HG02588 (cell line): ENCODE results near the gene SLC6A12.
"Not testable (repeated sequence)": the region's sequence is repeated elsewhere in the genome, so short reads cannot be mapped to it uniquely, and the experiment has no call there.

Experiments used
- ATAC-seq: cut with Tn5 transposase; IDR thresholded peaks from one replicate; pipeline ENCODE4 v1.9.1; 2021; ENCODE audit warnings: mild to moderate bottlenecking, moderate library complexity; ENCODE audit not compliant: unreplicated experiment

Gene SLC6A12

DNA sequence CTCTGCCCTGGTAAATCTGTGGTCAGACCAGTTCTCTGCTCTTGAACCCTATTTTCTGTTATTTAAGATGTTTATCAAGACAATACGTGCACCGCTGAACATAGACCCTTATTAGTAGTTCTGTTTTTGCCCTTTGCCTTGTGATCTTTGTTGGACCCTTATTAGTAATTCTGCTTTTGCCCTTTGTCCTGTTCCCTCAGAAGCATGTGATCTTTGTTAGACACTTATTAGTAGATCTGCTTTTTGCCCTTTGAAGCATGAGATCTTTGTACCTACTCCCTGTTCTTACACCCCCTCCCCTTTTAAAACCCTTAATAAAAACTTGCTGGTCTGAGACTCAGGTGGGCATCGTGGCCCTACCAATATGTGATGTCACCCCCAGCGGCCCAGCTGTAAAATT lies 22.0 kb upstream of the SLC6A12 start:
- not testable (repeated sequence) for ATAC-seq

DNA sequence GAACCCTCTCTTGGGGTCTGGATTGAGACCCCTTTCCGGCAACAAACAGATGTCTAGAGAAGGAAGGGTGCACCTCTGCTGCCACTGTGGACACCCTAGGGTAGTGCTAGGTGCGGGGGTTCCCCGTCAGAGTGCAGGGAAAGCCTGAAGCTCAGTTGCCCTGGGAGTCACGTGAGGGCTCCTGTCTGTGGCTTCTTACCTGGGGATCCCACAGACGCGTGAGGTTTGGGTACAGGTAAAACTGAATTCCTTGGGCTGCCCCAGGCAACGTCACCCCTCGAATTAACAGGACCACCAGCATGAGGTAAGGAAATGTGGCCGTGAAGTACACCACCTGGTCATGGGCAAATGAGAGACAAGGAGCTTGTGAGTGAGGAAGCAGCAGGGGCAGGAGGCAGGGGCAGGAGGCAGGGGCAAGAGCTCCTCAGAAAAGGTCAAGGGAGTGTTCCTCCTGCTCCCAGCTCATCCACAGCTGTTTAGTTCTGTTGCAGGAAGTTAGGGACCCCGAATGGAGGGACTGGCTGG lies 21.0 kb upstream of the SLC6A12 start:
- no peak for ATAC-seq

DNA sequence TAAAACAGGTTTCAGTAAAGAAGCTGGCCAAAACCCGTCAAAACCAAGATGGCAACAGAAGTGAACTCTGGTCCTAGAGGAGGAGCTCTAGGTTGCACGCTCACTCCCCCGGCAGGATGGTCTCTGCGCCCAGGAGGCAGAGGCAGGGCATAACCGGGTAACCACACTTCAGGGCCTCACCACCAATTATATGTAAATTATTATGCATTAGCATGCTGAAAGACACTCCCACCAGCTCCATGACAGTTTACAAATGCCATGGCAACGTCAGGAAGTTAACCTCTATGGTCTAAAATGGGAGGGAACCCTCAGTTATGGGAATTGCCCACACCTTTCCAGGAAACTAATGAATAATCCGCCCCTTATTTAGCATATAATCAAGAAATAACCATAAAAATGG lies 20.1 kb upstream of the SLC6A12 start:
- ATAC-seq, result no peak

DNA sequence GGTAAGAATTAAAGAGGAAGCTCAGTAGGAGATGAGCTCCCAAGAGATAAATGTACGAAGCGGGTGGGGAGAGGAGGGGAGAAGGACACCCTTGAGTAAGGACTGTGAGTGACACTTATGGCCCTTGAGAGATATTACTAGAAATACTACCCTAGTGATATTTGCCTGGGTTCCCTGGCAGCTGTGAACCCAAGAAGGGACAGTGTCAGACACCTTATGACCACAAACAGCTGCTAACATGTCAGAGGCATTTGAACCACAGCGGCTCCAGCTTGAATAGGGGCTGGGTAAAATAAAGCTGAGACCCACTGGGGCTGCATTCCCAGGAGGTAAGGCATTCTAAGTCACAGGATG lies 19.6 kb upstream of the SLC6A12 start:
- ATAC-seq, result no peak

DNA sequence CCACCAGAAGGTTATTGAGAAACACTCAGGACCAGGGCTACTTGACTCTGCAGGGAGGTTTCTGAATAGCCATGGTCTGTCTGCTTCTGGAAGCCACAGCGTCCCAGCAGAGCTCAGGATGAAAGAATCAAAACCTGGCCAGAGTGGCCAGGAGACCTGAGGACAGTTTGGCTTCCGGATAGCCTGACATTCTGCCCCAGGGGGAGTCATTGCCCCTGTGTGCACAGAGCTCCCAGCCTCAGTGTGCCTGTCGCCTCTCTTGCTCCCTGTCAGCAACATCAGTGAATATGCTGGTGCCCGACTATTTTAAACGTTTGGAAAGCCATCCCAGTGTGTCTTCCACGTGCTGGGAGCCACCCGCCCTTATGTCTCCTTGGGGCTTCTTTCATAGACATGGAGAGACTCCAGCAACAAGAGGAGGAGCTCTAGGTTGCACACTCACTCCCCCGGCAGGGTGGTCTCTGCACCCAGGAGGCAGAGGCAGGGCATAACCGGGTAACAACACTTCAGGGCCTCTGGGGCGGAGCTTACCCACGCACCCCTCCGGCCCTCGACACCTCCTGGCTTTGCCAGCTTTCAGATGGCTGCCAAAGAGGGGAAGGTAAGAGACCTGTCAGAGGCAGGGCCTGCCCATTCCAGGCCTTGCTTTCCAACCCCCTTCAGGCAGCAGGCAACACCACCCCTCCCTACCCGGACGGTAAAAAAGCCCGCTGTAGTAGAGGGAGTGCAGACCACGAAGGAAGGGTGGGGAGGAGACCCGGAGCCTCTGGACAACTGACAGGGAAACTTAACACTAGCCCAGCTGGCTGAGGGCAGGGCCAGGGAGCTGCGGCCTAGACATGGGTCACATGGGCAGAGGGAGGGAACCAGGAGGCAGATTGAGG lies 19.0 kb upstream of the SLC6A12 start:
- no peak for ATAC-seq

DNA sequence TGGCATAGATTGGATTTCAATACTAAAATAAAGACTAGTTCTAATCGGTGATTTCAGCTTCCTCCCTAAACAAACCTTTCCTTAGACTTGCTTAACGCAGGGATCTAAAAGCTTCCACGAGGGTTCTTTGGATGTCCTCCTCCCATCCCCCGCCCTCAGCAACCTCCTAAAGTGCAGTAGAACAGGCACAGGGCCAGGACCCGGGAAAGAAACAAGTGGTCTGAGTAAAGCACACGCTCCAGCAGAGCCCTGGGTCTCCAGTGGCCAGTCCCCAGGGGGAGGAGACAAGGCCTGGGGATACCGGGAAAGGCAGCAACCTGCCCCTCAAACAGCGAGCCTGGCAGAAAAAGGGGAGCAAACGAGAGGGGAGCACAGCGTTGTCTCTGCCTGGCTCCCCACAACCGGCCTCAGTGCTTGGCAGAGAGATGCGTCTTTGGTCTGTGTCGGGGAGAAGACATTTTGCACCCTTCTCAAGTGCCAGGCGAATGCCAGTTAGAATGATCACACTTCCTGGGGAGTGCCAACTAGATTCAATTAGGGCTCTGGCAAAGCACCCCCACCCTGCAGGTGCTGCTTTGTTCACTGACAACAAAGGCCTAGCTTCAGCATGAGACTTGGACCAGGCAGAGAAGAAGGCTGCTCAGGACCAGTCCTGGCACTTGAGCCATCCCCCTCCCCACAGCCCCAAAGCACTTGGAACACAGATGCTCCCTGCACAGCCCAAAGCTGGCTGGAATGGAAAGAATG lies 17.1 kb upstream of the SLC6A12 start:
- no peak for ATAC-seq

DNA sequence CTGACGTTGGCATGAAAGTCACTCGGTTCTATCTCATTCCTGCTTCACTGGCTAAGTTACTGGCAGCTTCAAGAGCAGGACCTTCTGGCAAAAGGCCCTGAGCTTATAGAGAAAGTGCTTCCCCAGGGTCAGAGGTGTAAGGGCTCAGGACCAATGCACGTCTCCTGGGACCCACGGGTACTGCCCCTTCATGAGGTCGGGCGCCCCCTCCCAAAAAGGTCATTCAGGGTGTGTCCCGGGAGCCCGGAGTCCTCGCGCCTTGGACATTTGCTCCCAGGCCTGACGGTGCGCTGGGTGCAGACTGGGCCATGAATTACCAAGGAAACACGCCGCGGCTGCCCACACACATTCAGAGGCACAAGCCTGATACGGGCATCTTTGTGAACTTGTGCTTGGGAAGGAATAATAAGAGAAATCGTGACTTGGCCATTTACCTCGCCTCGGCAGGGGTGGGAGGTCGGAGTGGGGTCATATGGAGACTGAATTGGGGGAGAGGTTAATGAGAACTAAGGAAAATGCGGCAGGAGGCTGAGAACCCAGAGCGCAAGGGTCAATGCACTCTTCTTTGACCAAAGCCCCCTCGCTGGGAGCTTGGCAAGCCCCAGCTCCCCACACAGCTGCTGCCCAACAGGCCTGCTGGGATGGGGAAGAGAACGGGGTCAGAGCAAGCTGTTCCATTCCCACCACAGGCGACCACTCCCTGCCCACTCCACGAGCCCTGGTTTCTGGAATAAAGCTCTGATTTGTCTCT lies 15.7 kb upstream of the SLC6A12 start:
- ATAC-seq, result no peak

DNA sequence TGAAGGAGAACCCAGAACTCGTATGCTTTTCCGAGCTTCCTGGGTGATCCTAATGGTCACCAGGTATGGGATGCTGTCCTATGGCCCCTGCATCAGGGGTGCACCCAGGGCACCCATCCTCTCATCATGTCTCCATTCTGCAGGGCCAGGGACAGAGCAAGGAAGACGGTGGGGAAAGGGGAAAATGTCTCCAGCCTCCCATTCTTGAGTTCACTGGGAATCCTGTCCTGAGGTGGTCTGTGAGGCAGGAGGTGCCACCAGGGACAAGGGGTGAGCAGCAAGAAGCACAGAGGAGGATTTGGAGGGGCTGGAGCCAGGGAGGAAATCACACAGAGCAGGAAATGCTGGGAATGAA lies 14.9 kb upstream of the SLC6A12 start:
- ATAC-seq, result no peak

DNA sequence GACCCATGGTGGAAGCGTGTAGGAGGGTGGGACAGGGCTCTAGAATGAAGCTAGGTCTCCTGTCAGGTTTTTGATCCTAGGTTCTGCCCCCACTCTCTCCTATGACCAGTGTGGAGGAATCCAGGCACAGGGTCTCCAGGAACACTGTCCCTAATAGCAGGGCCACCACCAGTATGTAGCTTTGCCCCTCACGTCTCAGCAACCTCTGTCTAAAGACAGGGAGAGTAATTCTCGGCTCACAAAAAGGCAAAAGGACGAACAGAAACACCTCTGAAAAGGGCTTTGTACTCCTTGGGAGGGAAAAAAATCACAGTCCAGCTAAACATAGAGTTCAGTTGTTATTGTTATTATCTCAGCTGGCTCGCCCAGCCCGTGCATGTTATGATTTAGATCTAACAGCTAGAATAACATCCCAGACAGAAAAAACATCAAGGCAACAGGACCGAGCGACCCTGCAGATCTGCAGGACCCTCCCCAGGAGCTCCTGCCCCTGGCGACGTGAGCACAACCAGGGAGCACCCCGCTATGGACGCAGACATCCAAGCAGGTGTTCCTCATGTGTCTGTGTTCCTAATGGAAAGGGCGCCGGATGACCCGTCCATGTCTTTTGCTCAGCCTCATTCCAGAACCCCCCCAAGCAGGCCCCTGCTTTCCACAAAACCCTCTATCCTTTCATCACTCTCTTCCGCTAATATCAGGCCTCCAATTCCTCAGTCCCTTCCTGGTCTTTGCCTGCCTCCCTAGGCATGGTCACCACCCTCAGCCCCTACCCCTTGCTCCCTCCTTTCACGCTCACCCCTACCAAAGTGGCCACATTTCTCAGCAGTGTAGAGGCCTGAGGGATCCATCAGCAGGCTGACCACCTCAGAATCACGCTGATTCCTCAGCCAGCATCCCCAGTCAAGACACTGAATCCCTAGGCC lies 14.2 kb upstream of the SLC6A12 start:
- no peak for ATAC-seq

DNA sequence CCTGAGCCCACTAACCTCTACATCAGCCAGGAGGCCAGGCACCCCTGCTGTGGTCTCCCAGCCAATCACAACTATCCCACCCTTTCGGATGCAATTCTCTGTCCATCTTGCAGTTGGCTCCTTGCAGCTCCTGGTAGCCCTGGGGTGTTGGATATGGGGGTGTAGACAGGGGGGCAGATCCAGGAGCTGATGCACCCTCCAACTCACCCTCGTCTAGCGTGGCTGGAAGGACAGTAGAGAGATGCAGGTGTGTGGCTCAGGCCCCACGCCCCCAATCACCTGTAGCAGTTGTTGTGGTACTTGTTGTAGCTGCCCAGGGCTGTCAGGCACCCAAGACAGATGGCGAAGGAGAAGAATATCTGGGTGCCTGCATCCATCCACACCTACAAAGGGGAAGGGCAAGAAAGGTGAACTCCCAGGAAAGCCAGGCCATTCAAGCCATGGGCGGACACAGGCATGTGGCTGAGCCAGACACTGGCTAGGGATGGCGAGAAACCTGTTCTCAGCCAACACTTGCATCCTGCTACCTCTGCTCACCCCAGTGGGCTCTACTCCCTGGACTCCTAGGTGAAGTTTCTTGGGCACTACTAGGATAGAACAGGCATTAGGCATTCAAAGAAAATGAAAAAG lies 13.4 kb upstream of the SLC6A12 start:
- ATAC-seq, result no peak

DNA sequence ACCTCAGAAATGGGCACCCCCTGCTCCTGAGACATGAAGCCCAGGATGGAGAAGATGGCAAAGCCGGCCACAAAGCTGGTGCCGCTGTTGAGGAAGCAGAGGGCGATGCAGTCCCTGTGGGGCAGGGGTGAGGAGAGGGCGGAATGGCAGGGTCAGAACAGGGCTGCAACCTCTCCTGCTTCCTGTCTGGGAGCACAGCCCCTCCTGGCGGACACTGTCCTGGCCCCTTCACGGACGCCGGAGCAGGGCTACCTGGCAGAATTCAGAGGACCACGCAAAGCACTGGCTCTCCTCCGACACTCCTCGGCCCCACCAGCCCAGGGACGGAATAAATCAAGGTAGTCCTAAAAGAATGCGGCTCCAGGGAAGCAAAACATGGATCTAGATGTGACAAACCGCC lies 12.4 kb upstream of the SLC6A12 start:
- no peak for ATAC-seq

DNA sequence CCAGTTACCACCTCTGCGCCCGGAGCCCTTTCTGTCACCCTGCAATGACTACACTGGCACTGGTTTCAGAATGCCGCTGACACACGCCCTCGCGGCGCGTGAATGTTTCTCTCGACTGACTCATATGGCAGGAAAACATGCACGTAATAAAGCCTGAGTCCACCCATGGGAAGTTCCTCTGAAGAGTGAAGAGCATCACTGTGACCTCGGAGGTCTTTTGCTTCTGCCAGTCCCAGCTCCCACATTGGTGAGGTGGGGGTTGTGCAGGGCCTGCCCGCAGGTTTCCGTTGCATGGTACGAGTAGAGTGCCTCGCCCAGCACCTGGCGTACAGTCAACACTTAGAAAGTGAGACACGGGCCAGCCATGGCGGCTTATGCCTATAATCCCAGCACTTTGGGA lies 11.1 kb upstream of the SLC6A12 start:
- no peak for ATAC-seq

DNA sequence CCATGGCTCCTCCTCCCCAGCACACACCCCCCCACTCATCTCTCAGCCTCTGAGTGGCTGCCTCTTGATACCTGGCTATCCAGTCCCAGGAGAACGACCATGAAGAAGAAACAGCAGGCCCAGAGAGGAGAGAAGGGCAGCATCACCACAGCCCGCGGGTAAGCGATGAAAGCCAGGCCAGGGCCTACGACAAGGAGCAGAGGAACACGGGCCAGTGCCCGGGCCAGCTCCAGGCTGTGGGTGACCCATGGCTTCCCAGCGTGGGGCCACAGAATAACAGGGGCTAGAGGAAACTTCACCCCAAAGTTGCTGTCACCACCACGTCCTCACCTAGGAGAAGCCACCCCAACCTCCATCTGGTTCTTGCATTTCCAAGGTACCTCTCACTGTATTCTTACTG lies 10.4 kb upstream of the SLC6A12 start:
- no peak for ATAC-seq

DNA sequence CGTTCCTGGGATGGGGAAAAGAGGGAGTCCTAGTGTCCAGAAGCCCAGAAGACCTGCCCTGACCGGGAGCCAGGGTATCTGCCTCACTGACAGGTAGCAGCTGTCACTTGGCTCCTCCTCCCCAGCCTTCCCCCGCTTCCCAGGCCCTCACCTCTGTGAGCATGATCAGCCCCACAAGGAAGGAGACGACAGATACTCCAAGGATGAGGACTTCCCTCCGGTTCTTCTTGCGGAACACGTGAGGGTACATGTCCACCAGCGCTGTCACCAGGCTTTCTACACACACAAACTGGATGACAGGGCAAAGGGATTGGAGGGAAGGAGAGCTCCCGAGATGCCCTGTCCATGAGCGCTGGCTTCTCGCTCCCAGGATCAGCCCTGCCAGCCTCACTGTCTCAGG lies 9.9 kb upstream of the SLC6A12 start:
- ATAC-seq, result no peak

DNA sequence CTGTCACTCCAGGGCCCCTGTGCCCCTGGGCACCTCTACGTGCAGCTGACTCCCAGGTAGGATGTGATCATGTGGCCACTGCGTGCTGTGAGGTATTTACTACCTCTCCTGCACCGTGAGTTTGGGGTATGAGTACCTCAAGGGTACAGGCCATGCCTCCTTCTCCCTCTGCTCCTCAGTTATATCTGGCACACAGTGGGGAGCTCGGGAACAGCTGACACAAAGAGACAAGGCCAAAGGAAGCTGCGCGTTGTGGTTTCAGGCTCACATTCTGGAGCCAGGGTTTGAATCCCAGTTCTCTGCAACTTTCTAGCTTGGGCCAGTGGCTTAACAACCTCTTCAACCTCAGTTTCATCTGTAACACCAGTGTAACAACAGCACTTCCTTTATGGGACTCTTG lies 7.8 kb upstream of the SLC6A12 start:
- no peak for ATAC-seq

DNA sequence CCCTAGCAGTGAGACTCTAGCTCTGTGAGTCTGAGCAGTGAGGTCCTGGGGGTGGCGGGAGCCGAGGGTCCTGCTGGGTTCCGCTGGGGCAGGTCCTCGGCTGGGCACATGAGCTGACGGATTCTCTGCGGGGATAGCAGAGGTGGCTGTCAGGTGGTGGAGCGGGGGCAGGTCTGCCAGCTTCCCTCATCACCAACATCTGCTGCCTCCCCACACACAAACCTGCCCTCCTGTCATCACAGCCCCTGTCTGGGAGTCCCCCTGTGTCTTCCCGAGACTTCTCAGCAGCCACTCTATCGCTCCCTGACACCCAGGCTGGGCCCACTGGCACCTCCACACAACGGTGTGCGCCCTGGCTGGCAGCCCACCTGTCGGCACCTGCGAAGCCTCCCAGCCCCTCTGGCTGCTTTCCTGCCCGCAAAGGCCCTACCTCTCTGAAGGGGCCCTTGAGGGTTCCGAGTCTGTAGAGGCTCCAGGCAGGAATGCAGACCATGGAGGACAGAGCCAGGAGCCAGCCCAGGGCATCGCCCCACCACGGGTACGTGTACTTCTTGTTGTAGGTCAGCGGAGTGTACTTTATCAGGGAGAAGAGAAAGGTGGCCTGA lies 7.1 kb upstream of the SLC6A12 start:
- ATAC-seq, result no peak

DNA sequence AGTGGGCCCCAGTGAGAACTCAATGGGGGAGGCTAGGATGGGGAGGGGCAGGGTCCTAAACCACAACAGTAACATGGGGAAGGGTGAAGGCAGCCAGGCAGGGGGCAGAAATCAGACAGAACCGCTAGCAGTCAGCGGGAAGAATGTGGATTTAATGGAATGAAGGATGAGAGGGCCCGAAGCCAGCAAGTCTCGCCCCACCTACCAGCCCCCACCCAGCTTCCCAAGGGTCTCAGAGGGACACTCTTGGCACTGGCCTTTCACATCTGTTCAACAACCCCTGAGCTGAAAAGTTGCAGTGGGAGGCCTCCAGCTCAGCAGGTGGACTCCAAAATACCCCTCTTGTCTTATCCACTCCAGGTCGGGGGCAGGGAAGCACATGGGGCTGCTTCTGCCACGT lies 6.5 kb upstream of the SLC6A12 start:
- ATAC-seq, result no peak

DNA sequence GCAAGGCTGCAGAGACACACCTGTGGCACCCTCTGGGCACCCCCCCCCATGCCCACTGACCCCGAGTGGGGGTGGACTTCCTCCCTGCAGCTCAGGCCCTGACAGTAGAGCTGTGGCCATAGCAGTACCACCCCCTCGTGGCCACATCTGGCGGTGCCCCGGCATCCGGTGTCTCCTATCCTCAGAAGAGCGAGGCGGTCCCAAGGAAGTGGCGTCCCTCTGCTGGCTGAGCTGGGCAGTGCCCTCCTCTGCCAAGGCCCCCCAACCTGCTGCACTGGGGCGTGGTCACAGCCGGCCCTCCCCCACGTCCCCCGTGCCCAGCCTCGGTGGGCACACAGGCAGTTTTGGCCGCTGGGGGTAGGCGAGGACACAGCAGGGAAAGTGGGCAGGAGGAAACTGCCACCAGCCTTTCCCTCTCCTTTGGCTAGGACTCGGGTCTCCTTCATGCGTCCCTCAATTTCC lies 6.0 kb upstream of the SLC6A12 start:
- peak; percentile 58 for ATAC-seq
